DND-41 (cell line): ENCODE results near the gene DBP.

Experiments
- ATAC-seq: fragments of 200-7000 bp; cut with Tn5 transposase; 3 replicates; pipeline ENCODE4 v1.9.1; 2021; ENCODE audit warnings: low read depth; ENCODE audit not compliant: insufficient read depth
- DNase-seq: peaks from one replicate; pipeline ENCODE4 v3.0.0-alpha.2; 2020
- H2AFZ ChIP-seq: 2 replicates; pipeline ENCODE4 v1.6.0; 2012; ENCODE audit warnings: low read depth, low read length
- H3K27ac ChIP-seq: 2 replicates; pipeline ENCODE4 v1.5.1; 2012; ENCODE audit warnings: low read length, inconsistent platforms
- H3K27me3 ChIP-seq: fragments of 200-600 bp; sonication (generic); 2 replicates; pipeline ENCODE4 v1.6.0; 2012; ENCODE audit warnings: low read length, mild to moderate bottlenecking, inconsistent platforms; ENCODE audit not compliant: insufficient read depth, poor library complexity
- H3K36me3 ChIP-seq: 2 replicates; pipeline ENCODE4 v1.5.1; 2012; ENCODE audit warnings: low read length, inconsistent platforms; ENCODE audit not compliant: insufficient read depth
- H3K4me1 ChIP-seq: 2 replicates; pipeline ENCODE4 v1.5.1; 2012; ENCODE audit warnings: mild to moderate bottlenecking, low read length; ENCODE audit not compliant: insufficient read depth
- H3K4me2 ChIP-seq: 2 replicates; pipeline ENCODE4 v1.6.0; 2012; ENCODE audit warnings: mild to moderate bottlenecking, moderate library complexity, low read length, inconsistent platforms; ENCODE audit not compliant: insufficient read depth
- H3K4me3 ChIP-seq, 2 experiments: fragments of 200-600 bp in 1 of 2; shearing (Covaris generic) in 1 of 2; 2 replicates each; pipeline ENCODE4 v1.5.1; 2012 to 2016; ENCODE audit warnings: inconsistent platforms in 2 of 2, low read length in 2 of 2, mild to moderate bottlenecking in 2 of 2, low read depth in 1 of 2, moderate library complexity in 1 of 2
- H3K79me2 ChIP-seq: 2 replicates; pipeline ENCODE4 v1.6.0; 2012; ENCODE audit warnings: low read length, inconsistent platforms; ENCODE audit not compliant: insufficient read depth
- H3K9ac ChIP-seq: 2 replicates; pipeline ENCODE4 v1.6.0; 2012; ENCODE audit warnings: low read depth, mild to moderate bottlenecking, inconsistent platforms, low read length, moderate library complexity
- H3K9me3 ChIP-seq: 2 replicates; pipeline ENCODE4 v1.5.1; 2012; ENCODE audit warnings: low read length, moderate library complexity, mild to moderate bottlenecking, inconsistent platforms; ENCODE audit not compliant: insufficient read depth, severe bottlenecking
- H4K20me1 ChIP-seq: 2 replicates; pipeline ENCODE4 v1.6.0; 2012; ENCODE audit warnings: low read length; ENCODE audit not compliant: insufficient read depth
- EZH2 ChIP-seq: IDR thresholded peaks from 3 replicates; pipeline ENCODE4 v1.6.1; 2012; ENCODE audit warnings: borderline replicate concordance, low read depth, mild to moderate bottlenecking, moderate library complexity, low read length, inconsistent platforms; ENCODE audit not compliant: severe bottlenecking
- TF ChIP-seq, protein P1 (sequence below): IDR thresholded peaks from 2 replicates; pipeline ENCODE4 v1.5.1; 2012; ENCODE audit warnings: borderline replicate concordance, low read length, moderate library complexity, mild to moderate bottlenecking; ENCODE audit not compliant: poor library complexity, severe bottlenecking; ENCODE audit errors: extremely low read depth

DBP gene

DNA sequence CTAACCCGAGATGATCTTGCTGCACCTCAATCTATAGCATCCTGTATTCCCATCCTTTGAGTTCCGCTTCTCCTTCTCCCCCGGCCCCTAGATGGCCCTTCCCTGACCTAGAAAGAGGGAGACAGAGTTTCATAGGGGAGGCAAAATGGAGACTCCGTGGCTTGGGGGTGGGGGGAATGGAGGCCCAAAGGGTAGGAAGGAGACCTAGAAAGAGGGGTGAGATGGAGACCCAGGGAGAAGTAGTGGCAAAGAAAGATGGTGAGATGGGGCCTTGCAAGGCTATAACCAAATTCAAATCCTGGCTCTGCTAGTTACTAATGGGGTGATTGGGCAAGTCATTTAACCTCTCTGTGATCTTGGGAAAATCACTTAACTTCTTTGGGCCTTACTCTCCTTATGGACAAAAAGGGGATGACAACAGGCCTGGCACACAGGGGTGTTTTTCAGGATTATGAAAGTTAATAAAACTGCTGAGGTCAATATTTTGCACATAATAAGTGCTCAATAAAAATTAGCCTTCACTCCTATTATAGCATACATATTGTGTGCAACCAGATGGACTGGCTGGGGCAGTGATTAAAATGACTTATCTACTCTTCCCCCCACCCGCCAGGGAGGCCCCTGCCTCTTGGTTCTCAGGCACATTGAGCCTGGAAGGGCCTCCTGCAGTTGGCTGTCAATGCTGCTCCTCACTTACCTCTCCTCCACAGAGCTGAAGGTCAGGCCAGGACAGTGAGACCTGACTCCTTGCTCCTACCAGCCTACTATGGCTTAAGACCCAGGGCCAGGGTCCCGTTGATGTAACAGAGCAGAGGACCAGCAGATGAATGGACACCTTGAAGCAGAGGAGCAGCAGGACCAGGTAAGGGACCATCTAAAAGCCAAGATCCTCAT lies 17.2 kb downstream of the DBP start:
- peaks cover 72% of the 10 kb centered on the region for H3K79me2 ChIP-seq
- peak overlapping the region; percentile 77 to 95 for H3K4me3 ChIP-seq
- no peaks in the 10 kb centered on the region for H3K9me3 ChIP-seq
- peaks cover 67% of the 10 kb centered on the region for H3K4me1 ChIP-seq
- peak overlapping the region; percentile 73 for H2AFZ ChIP-seq
- DNase-seq: no peak
- H3K27me3 ChIP-seq: no peaks in the 10 kb centered on the region
- no peak for TF ChIP-seq EZH2
- TF ChIP-seq, protein P1, sequence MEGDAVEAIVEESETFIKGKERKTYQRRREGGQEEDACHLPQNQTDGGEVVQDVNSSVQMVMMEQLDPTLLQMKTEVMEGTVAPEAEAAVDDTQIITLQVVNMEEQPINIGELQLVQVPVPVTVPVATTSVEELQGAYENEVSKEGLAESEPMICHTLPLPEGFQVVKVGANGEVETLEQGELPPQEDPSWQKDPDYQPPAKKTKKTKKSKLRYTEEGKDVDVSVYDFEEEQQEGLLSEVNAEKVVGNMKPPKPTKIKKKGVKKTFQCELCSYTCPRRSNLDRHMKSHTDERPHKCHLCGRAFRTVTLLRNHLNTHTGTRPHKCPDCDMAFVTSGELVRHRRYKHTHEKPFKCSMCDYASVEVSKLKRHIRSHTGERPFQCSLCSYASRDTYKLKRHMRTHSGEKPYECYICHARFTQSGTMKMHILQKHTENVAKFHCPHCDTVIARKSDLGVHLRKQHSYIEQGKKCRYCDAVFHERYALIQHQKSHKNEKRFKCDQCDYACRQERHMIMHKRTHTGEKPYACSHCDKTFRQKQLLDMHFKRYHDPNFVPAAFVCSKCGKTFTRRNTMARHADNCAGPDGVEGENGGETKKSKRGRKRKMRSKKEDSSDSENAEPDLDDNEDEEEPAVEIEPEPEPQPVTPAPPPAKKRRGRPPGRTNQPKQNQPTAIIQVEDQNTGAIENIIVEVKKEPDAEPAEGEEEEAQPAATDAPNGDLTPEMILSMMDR: no peak
- H4K20me1 ChIP-seq: peaks cover 37% of the 10 kb centered on the region
- peak overlapping the region; percentile 93 for H3K27ac ChIP-seq
- no peak for ATAC-seq
- H3K9ac ChIP-seq: peak overlapping the region; percentile 91
- H3K36me3 ChIP-seq: peaks cover 48% of the 10 kb centered on the region
- peak overlapping the region; percentile 95 for H3K4me2 ChIP-seq

DNA sequence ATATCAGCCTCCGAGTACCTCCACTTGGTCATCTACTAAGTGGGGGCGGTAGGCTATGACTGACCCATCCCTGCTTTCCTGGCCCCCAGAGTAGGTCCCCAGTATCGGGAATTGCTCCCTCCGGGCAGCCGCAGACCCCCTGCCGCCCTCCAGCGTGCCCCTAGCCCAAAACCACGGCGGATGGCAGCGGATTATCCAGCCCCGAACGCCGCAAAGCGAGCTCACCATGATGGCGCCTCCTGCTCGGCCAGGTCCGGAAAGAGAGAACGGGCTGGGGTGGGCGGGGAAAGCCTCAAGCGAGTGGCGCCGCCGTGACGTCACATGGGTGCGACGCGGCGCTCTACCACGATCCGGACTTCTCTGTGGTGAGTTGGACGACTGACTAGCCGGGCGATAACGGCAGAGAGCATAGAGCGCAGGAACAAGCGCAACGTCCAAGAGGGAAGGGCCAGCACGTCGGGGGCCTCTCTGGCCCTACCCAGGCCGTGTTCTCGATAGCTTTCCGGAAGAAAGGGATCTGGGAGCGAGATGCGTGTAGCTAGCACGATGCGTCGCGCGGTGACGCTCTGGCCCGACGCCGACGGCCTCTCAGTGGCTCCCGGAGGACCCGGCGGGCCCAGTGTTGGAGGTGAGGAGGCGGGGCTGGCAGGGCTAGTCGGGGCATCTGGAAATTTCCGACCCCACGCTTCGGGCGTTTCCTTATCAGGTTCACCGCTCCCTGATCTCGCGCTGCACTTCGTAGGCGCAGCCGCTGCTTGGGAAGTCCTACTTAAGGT lies 18.1 kb downstream of the DBP start, which contains the start of the genes RPL18 and SPHK2:
Gene RPL18, minus strand, starts transcription at position 263 of the 776 bp plus-strand sequence. Its CDS starts 35 bp downstream, at position 228.
Gene SPHK2, plus strand, starts transcription at position 591 of the 776 bp plus-strand sequence. CDS start 1,009 bp downstream, outside the sequence.
- Histone ChIP-seq H3K27me3 (no peaks in the 10 kb centered on the region), H3K9ac (peak within 1 kb of the TSS; percentile 91), H3K27ac (peak within 1 kb of the TSS; percentile 93), H3K36me3 (peaks cover 49% of the 10 kb centered on the region), H3K4me2 (peak within 1 kb of the TSS; percentile 95), H3K9me3 (no peaks in the 10 kb centered on the region), H3K79me2 (peaks cover 65% of the 10 kb centered on the region), H2AFZ (peak within 1 kb of the TSS; percentile 73), H3K4me3 (peak within 1 kb of the TSS; percentile 77 to 95), H4K20me1 (peaks cover 41% of the 10 kb centered on the region), H3K4me1 (peaks cover 60% of the 10 kb centered on the region)
- TF ChIP-seq, protein P1: peak; percentile 6
- no peak for TF ChIP-seq EZH2
- DNase-seq (peak; percentile 98), ATAC-seq (peak; percentile 77)

DNA sequence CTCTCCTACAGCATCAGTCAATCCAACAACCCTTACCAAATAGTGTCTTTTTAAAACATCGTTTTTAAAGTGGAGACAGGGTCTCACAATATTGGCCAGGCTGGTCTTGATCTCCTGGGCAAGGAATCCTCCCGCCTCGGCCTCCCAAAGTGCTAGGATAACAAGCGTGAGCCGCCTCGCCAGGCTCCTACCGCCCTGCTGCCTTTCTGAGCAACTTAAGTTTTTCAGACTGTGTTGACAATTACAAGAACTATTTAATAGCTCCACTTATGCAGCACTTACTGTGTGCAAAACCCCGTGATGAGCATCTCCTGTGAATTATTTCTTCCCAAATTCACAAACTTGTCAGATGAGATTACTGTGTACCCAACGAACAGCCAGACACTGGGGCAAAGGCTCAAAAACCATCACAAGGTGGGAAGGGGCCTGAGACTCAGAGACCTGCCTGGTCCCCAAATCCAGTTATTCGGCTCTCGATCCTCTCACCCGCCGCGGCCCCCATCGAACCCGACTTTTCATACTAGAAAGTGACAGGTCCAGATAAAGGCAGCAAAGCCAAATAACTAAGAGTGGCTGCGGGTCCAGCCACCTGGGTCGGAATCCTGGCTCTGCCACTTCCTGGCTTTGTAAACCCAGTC lies 18.8 kb downstream of the DBP start:
- DNase-seq (no peak), ATAC-seq (no peak)
- H3K4me2 ChIP-seq: peak overlapping the region; percentile 87
- TF ChIP-seq EZH2: no peak
- TF ChIP-seq, protein P1: no peak
- H3K36me3 ChIP-seq: peaks cover 49% of the 10 kb centered on the region
- peak overlapping the region; percentile 70 for H2AFZ ChIP-seq
- H3K4me3 ChIP-seq: peak overlapping the region; percentile 77 to 92; a peak in 3 of 4 replicates
- H3K4me1 ChIP-seq: peaks cover 55% of the 10 kb centered on the region
- peak overlapping the region; percentile 91 for H3K9ac ChIP-seq
- no peaks in the 10 kb centered on the region for H3K27me3 ChIP-seq
- peaks cover 61% of the 10 kb centered on the region for H3K79me2 ChIP-seq
- H4K20me1 ChIP-seq: peaks cover 48% of the 10 kb centered on the region
- H3K9me3 ChIP-seq: no peaks in the 10 kb centered on the region
- peak overlapping the region; percentile 90 for H3K27ac ChIP-seq
